ENCODE measurements around the gene PLEKHM2. TPM values are rescaled to one million over a fixed set of nuclear protein-coding genes. Genes with fewer than 3 reads are reported as not detected.
"Not testable (repeated sequence)": the region's sequence is repeated elsewhere in the genome, so short reads cannot be mapped to it uniquely, and the experiment has no call there.

The PLEKHM2 gene
- total RNA-seq, 1 experiment from 2014 or later: 45.9 TPM

DNA sequence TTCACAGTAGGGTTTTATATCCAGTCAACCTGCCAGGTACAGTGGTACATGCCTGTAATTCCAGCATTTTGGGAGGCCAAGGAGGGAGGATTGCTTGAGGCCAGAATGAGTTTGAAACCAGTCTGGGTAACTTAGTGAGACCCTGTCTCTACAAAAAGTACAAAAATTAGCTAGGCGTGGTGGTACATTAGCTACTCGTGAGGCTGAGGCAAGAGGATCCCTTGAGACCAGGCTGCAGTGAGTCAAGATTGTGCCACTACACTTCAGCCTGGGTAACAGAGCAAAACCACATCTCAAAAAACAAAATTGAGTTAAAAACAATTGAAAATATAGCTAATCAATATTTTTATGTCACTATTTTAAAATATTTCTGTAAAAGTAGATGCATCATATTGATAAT lies 33.7 kb upstream of the PLEKHM2 start:
- Mint-ChIP-seq H3K27ac (no peak overlapping the region), H3K4me1 (no peaks in the 10 kb centered on the region), H3K9me3 (no peaks in the 10 kb centered on the region), H3K4me3 (no peak overlapping the region), H3K36me3 (ENCODE audit: insufficient read depth in 1 of 3, low read depth in 3 of 3) (peaks cover 24 to 78% (median 61%) of the 10 kb centered on the region in 3 experiments; a peak in 6 of 7 replicates), H3K27me3 (ENCODE audit: low read depth) (no peaks in the 10 kb centered on the region)
- H3K14ac ChIP-seq (ENCODE audit: insufficient read depth, low read length): no peak overlapping the region
- H3K23me2 ChIP-seq (ENCODE audit: insufficient read length, low read depth, low read length, poor library complexity, severe bottlenecking): no peaks in the 10 kb centered on the region
- H2BK5ac ChIP-seq (ENCODE audit: insufficient read length, low read length): no peak overlapping the region
- H3K9me3 ChIP-seq (ENCODE audit: control insufficient read depth, low read depth, low read length): no peaks in the 10 kb centered on the region
- no peak overlapping the region for H4K91ac ChIP-seq (ENCODE audit: insufficient read length, low read depth, low read length)
- TF ChIP-seq, protein P1, sequence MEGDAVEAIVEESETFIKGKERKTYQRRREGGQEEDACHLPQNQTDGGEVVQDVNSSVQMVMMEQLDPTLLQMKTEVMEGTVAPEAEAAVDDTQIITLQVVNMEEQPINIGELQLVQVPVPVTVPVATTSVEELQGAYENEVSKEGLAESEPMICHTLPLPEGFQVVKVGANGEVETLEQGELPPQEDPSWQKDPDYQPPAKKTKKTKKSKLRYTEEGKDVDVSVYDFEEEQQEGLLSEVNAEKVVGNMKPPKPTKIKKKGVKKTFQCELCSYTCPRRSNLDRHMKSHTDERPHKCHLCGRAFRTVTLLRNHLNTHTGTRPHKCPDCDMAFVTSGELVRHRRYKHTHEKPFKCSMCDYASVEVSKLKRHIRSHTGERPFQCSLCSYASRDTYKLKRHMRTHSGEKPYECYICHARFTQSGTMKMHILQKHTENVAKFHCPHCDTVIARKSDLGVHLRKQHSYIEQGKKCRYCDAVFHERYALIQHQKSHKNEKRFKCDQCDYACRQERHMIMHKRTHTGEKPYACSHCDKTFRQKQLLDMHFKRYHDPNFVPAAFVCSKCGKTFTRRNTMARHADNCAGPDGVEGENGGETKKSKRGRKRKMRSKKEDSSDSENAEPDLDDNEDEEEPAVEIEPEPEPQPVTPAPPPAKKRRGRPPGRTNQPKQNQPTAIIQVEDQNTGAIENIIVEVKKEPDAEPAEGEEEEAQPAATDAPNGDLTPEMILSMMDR (conservative IDR thresholded peaks at IDR 0.05): no peak
- H3K9ac ChIP-seq (ENCODE audit: extremely low read depth, insufficient read length, low read length): no peak overlapping the region
- no peak overlapping the region for H3K56ac ChIP-seq (ENCODE audit: insufficient read length, low read depth, low read length)
- no peak overlapping the region for H2BK12ac ChIP-seq (ENCODE audit: insufficient read length, low read depth, low read length)
- H4K20me1 ChIP-seq (ENCODE audit: control insufficient read depth, insufficient read depth, insufficient read length): no peaks in the 10 kb centered on the region
- H3K79me1 ChIP-seq (ENCODE audit: insufficient read depth, low read depth, low read length, poor library complexity, severe bottlenecking): no peaks in the 10 kb centered on the region
- H2AK5ac ChIP-seq (ENCODE audit: insufficient read length, low read length): no peak overlapping the region
- H2AFZ ChIP-seq (ENCODE audit: low read length): no peak overlapping the region
- H4K5ac ChIP-seq (ENCODE audit: insufficient read length, low read depth, low read length): no peak overlapping the region
- no peaks in the 10 kb centered on the region for H3K27me3 ChIP-seq (ENCODE audit: insufficient read depth, low read length)
- H2BK120ac ChIP-seq (ENCODE audit: low read depth, low read length, poor library complexity, severe bottlenecking): no peak overlapping the region
- no peaks in the 10 kb centered on the region for H3K79me2 ChIP-seq (ENCODE audit: insufficient read depth, low read length)
- DNase-seq: no peak
- no peak overlapping the region for H3K4ac ChIP-seq (ENCODE audit: low read depth, low read length)
- H3K23ac ChIP-seq (ENCODE audit: insufficient read length, low read depth, low read length): no peak overlapping the region
- no peak overlapping the region for H2BK20ac ChIP-seq (ENCODE audit: low read depth, low read length, poor library complexity, severe bottlenecking)
- H3K4me2 ChIP-seq (ENCODE audit: insufficient read depth, insufficient read length, low read length): no peak overlapping the region
- no peak overlapping the region for H4K8ac ChIP-seq (replicated peaks; ENCODE audit: insufficient read length, low read depth, low read length)
- no peak overlapping the region for H2BK15ac ChIP-seq (ENCODE audit: low read depth, low read length)
- H3K4me1 ChIP-seq (ENCODE audit: insufficient read depth, low read length): no peaks in the 10 kb centered on the region
- no peak overlapping the region for H3K27ac ChIP-seq (ENCODE audit: insufficient read length, low read depth, low read length)
- H3K18ac ChIP-seq (ENCODE audit: insufficient read length, low read depth, low read length): no peak overlapping the region
- no CpG with 5 or more reads among the region's 2 CpGs for WGBS (ENCODE audit: extremely low coverage, insufficient read length, low lambda C conversion rate)
- no peak overlapping the region for H3T11ph ChIP-seq (ENCODE audit: low read length)

DNA sequence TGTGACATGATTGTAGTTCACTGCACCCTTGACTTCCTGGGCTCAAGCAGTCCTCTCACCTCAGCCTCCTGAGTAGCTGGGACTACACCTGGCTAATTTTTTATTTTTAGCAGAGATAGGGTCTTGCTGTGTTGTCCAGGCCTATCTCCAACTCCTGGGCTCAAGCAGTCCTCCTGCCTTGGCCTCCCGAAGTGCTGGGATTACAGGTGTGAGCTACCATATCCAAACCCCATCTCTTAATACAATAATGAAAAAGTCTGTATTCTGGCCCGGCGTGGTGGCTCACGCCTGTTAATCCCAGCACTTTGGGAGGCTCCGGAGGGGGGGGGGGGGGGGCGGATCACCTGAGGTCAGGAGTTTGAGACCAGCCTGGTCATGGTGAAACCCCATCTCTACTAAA lies 32.0 kb upstream of the PLEKHM2 start:
- H3K9ac ChIP-seq (ENCODE audit: extremely low read depth, insufficient read length, low read length); H3K9me3 ChIP-seq (ENCODE audit: control insufficient read depth, low read depth, low read length); H2AFZ ChIP-seq (ENCODE audit: low read length); H3K27ac ChIP-seq (ENCODE audit: insufficient read length, low read depth, low read length); H3K4me3 Mint-ChIP-seq; H3K14ac ChIP-seq (ENCODE audit: insufficient read depth, low read length); H3K9me3 Mint-ChIP-seq; H3K4me2 ChIP-seq (ENCODE audit: insufficient read depth, insufficient read length, low read length); H3K4ac ChIP-seq (ENCODE audit: low read depth, low read length); H2BK5ac ChIP-seq (ENCODE audit: insufficient read length, low read length); H3K18ac ChIP-seq (ENCODE audit: insufficient read length, low read depth, low read length); H4K91ac ChIP-seq (ENCODE audit: insufficient read length, low read depth, low read length); H3K79me1 ChIP-seq (ENCODE audit: insufficient read depth, low read depth, low read length, poor library complexity, severe bottlenecking); H3K4me1 Mint-ChIP-seq; H2BK120ac ChIP-seq (ENCODE audit: low read depth, low read length, poor library complexity, severe bottlenecking); DNase-seq; H3K27me3 Mint-ChIP-seq (ENCODE audit: low read depth); H3T11ph ChIP-seq (ENCODE audit: low read length); H4K5ac ChIP-seq (ENCODE audit: insufficient read length, low read depth, low read length); H4K20me1 ChIP-seq (ENCODE audit: control insufficient read depth, insufficient read depth, insufficient read length); H2BK15ac ChIP-seq (ENCODE audit: low read depth, low read length); H2BK12ac ChIP-seq (ENCODE audit: insufficient read length, low read depth, low read length); H3K27ac Mint-ChIP-seq; H3K79me2 ChIP-seq (ENCODE audit: insufficient read depth, low read length); H2AK5ac ChIP-seq (ENCODE audit: insufficient read length, low read length); H3K23me2 ChIP-seq (ENCODE audit: insufficient read length, low read depth, low read length, poor library complexity, severe bottlenecking); H3K27me3 ChIP-seq (ENCODE audit: insufficient read depth, low read length); H4K8ac ChIP-seq (replicated peaks; ENCODE audit: insufficient read length, low read depth, low read length); H3K56ac ChIP-seq (ENCODE audit: insufficient read length, low read depth, low read length); H3K4me1 ChIP-seq (ENCODE audit: insufficient read depth, low read length); H2BK20ac ChIP-seq (ENCODE audit: low read depth, low read length, poor library complexity, severe bottlenecking); H3K23ac ChIP-seq (ENCODE audit: insufficient read length, low read depth, low read length): not testable (repeated sequence)
- peaks cover 19 to 80% (median 66%) of the 10 kb centered on the region in 3 experiments; a peak in 6 of 7 replicates for H3K36me3 Mint-ChIP-seq (ENCODE audit: insufficient read depth in 1 of 3, low read depth in 3 of 3)
- WGBS (ENCODE audit: extremely low coverage, insufficient read length, low lambda C conversion rate): no CpG with 5 or more reads among the region's 6 CpGs
